GM23338 (cell line): Measurements from ENCODE around the gene OTUD5.

Experiments
- EZH2 ChIP-seq: fragments of 200-600 bp; sonication (generic); IDR thresholded peaks from one replicate; pipeline ENCODE4 v1.8.0; 2017; ENCODE audit warnings: antibody characterized with exemption, mild to moderate bottlenecking, low read depth; ENCODE audit not compliant: unreplicated experiment
- POLR2AphosphoS5 ChIP-seq: IDR thresholded peaks from 2 replicates; pipeline ENCODE4 v1.6.1; 2016; ENCODE audit warnings: antibody characterized with exemption, low read depth
- ZNF114 ChIP-seq: fragments of 250-450 bp; sonication (Bioruptor Pico); IDR thresholded peaks from 2 replicates; pipeline ENCODE4 v1.5.0; 2020; ENCODE audit warnings: mild to moderate bottlenecking, moderate library complexity
- TF ChIP-seq, protein P1 (sequence below), 2 experiments: fragments of 200-600 bp in 1 of 2; sonication (generic) in 1 of 2; conservative IDR thresholded peaks; 2 replicates each; pipeline versions ENCODE4 v1.5.1 to v1.6.1; 2016 to 2017; ENCODE audit warnings: antibody characterized with exemption in 2 of 2, low read depth in 2 of 2, mild to moderate bottlenecking in 2 of 2, moderate library complexity in 1 of 2

DNA sequence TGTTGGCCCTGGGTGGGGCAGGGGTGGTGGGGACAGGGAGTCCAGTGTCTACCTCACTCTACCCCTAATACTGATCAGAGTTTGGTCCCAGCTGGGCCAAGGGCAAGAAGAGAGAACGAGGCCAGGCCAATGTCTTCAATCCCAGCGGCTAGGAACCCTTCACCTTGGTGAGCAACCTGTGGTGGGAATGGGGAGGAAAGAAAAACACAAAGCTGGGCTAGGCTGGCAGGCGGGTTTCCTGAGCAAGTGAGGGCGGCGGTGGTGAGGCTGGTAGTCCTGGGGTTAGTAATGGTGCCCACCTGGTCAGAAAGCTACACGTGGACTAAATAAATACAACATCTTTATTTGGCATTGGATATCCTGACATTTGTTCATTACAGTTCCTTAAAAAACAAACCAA lies 54.1 kb downstream of the OTUD5 start:
- TF ChIP-seq, protein P1, sequence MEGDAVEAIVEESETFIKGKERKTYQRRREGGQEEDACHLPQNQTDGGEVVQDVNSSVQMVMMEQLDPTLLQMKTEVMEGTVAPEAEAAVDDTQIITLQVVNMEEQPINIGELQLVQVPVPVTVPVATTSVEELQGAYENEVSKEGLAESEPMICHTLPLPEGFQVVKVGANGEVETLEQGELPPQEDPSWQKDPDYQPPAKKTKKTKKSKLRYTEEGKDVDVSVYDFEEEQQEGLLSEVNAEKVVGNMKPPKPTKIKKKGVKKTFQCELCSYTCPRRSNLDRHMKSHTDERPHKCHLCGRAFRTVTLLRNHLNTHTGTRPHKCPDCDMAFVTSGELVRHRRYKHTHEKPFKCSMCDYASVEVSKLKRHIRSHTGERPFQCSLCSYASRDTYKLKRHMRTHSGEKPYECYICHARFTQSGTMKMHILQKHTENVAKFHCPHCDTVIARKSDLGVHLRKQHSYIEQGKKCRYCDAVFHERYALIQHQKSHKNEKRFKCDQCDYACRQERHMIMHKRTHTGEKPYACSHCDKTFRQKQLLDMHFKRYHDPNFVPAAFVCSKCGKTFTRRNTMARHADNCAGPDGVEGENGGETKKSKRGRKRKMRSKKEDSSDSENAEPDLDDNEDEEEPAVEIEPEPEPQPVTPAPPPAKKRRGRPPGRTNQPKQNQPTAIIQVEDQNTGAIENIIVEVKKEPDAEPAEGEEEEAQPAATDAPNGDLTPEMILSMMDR (conservative IDR thresholded peaks at IDR 0.05; ENCODE audit: low read depth in 2 of 2): no peak
- TF ChIP-seq POLR2AphosphoS5: no peak
- no peak for TF ChIP-seq EZH2
- TF ChIP-seq ZNF114 (CRISPR knock-in tag): no peak
